Thymus (tissue), 11 donors: ENCODE measurements around the gene FBXO5. TPM values are rescaled to one million over a fixed set of nuclear protein-coding genes. Genes with fewer than 3 reads are reported as not detected.
A peak's percentile ranks its signal among the peaks of the same experiment; 100 is the strongest.

Experiments
- DNase-seq, 9 donors: peaks; one replicate each; pipeline ENCODE4 v3.0.0-alpha.2; 2013; ENCODE audit warnings: low spot score in 9 of 9, low read depth in 6 of 9, missing footprints in 1 of 9
- H3K27ac ChIP-seq, 2 donors: one replicate each; pipeline ENCODE4 v1.5.1; 2013; ENCODE audit warnings: control low read depth in 1 of 2, low read depth in 1 of 2, low read length in 1 of 2, mild to moderate bottlenecking in 1 of 2, moderate library complexity in 1 of 2
- H3K27me3 ChIP-seq, 2 donors: one replicate each; pipeline ENCODE4 v1.5.1; 2013; ENCODE audit warnings: low read length in 1 of 2; ENCODE audit not compliant: control insufficient read depth in 2 of 2, insufficient read depth in 1 of 2
- H3K36me3 ChIP-seq, 2 donors: one replicate each; pipeline ENCODE4 v1.5.1; 2013; ENCODE audit warnings: low read length in 1 of 2, mild to moderate bottlenecking in 1 of 2, moderate library complexity in 1 of 2; ENCODE audit not compliant: control insufficient read depth in 2 of 2, insufficient read depth in 2 of 2
- H3K4me1 ChIP-seq, 2 donors: one replicate each; pipeline ENCODE4 v1.5.1; 2013; ENCODE audit warnings: low read length in 2 of 2; ENCODE audit not compliant: control insufficient read depth in 2 of 2, insufficient read depth in 2 of 2
- H3K4me3 ChIP-seq, 2 donors: one replicate each; pipeline ENCODE4 v1.5.1; 2013; ENCODE audit warnings: low read length in 2 of 2, control low read depth in 1 of 2, mild to moderate bottlenecking in 1 of 2
- H3K9me3 ChIP-seq, 2 donors: one replicate each; pipeline ENCODE4 v1.5.1; 2013; ENCODE audit warnings: low read length in 1 of 2, mild to moderate bottlenecking in 1 of 2; ENCODE audit not compliant: control insufficient read depth in 2 of 2, insufficient read depth in 1 of 2
- WGBS: extraction: QIAGEN DNeasy Blood & Tissue Kit; methylation state at CpG from one replicate; pipeline ENCODE4 v1.1.7; 2013; 5-methylcytosine and 5-hydroxymethylcytosine counted together
- polyA plus RNA-seq: library from polyadenylated mRNA; stranded (reverse); fragments of 200-250 nt; gene quantifications from one replicate; pipeline ENCODE4 v1.2.3, GENCODE V29; 2013
- total RNA-seq: library from RNA; stranded (reverse); fragments of 120-200 nt; gene quantifications from one replicate; pipeline ENCODE4 v1.2.4, GENCODE V29; 2013
- donor health status: healthy.

Gene FBXO5
- total and polyA plus RNA-seq, 2 donors = 6.4 to 32.6 TPM

DNA sequence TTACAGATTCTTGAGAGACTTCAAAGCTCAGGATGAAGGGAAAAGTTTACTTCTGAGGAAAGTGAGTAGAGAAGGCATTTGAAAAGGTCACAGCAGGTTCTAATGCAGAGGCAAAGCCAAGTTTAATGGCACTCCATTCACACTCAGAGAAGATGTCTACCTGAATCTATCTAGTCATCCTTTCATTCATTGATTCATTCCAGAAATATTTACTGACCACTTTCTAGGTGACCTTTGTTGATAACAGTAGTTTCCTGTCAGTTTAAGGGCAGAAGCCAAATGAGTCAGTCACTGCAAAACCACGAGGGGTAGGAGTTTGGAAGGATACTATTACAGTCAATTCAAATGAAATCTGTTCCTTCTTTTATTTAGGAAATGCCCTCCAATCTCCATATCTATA, 30.8 kb downstream of the FBXO5 start:
- H3K4me3 ChIP-seq = no peak overlapping the region
- H3K36me3 ChIP-seq = no peaks in the 10 kb centered on the region
- WGBS = 48% methylated on average over 1 of the region's 1 CpG
- H3K9me3 ChIP-seq = no peaks in the 10 kb centered on the region
- no peak overlapping the region for H3K27ac ChIP-seq
- H3K27me3 ChIP-seq = no peaks in the 10 kb centered on the region
- DNase-seq = no peak
- no peaks in the 10 kb centered on the region for H3K4me1 ChIP-seq

DNA sequence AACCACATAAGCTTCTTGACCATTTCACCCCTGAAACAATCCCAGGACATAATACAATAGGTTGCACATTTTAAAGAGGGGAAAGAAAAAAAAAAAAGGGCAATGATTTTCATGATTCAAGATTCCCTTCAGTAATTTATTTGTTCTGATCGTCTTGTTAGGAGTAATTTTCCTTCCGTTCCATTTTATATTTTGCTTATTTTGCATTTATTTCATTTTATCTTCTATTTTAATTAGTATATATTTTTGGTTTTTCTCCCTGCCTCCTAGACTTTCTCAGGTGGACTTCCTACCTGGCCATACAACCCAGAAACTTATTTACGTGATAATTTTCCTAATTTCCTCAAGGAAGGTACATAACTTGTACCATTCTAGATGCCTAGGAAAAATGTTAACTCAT, 32.6 kb downstream of the FBXO5 start:
- no peaks in the 10 kb centered on the region for H3K27me3 ChIP-seq
- H3K36me3 ChIP-seq = no peaks in the 10 kb centered on the region
- no peak overlapping the region for H3K4me3 ChIP-seq
- 96% methylated on average over 3 of the region's 3 CpGs for WGBS
- no peaks in the 10 kb centered on the region for H3K4me1 ChIP-seq
- H3K27ac ChIP-seq = no peak overlapping the region
- DNase-seq = no peak
- no peaks in the 10 kb centered on the region for H3K9me3 ChIP-seq

DNA sequence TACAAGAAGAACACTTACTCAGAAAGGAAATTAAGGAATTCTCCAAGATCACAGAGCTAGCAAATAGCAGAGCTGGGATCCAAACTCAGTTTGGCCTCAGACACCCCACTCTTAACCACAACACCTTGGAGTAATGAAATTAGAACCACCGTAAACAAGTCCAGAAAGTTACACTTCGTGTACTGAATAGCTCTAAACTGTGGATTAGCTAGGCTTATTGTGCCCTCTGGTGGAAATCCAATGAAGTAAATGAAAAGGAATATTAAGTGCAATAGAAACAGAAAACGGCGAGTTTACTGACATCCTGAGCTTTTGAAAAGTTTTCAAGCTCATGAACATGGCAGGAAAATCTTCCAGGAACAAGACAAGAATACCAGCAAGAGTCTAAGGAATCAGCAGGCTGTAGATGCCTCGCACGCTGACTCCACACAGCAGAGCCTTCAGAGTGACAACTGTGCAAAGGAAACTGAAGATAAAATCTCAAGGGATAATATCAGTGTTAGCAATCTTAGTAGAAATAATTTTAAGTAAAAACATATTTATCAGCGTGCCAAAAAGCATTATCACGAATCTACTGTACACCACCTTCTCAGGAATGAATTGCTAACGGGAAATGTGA, 34.6 kb downstream of the FBXO5 start:
- no peaks in the 10 kb centered on the region for H3K4me1 ChIP-seq
- H3K9me3 ChIP-seq = no peaks in the 10 kb centered on the region
- no peak overlapping the region for H3K27ac ChIP-seq
- 31% methylated on average over 9 of the region's 9 CpGs for WGBS
- no peaks in the 10 kb centered on the region for H3K27me3 ChIP-seq
- no peak overlapping the region for H3K4me3 ChIP-seq
- no peaks in the 10 kb centered on the region for H3K36me3 ChIP-seq
- peak in 7 of 9 donors; percentile 6 to 41 (median 9) for DNase-seq

DNA sequence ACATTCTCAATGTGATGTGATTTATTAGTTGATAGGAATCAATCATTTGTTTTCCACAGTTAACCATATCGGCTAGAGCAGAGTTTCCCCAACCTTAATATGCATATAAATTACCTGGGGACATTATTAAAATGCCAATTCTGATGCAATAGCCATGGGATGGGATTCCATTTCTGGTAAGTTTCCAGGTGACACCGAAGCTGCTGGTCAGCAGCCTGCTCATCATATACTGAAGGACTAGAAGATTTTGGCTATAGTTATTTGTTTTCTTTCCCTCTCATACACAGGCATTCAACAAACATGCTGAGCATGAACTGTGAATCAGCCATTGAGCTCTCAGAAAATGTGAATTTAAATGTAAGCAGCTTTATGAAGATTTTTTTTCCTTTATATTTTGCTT, 35.8 kb downstream of the FBXO5 start:
- H3K36me3 ChIP-seq = no peaks in the 10 kb centered on the region
- no peak for DNase-seq
- WGBS = 89% methylated on average over 2 of the region's 2 CpGs

DNA sequence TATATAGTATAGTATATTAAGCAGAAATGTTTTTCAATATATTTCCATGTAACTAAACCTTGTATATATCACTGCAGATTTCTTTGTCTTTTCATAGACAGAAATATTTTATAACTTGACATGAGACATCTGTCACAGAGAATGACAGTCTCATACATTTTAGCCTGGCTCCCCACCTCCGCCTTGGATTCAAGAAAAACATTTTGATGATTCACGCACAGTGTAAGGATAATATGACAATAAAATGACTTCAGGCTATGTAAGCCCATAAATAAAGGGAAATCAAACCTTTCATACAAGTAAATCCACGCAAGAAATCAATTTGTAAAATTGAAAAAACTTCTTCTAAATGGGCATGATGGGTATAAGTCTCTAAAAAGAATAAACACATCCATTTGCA, 36.4 kb downstream of the FBXO5 start:
- H3K9me3 ChIP-seq = no peaks in the 10 kb centered on the region
- DNase-seq = no peak
- H3K27ac ChIP-seq = no peak overlapping the region
- H3K4me3 ChIP-seq = no peak overlapping the region
- H3K4me1 ChIP-seq = no peaks in the 10 kb centered on the region
- WGBS = 95% methylated on average over 3 of the region's 3 CpGs
- H3K27me3 ChIP-seq = no peaks in the 10 kb centered on the region
- no peaks in the 10 kb centered on the region for H3K36me3 ChIP-seq

More for the DNA sequence above, 35.8 kb downstream of the FBXO5 start:
- Histone ChIP-seq H3K27me3 (no peaks in the 10 kb centered on the region), H3K4me3 (no peak overlapping the region), H3K9me3 (no peaks in the 10 kb centered on the region), H3K4me1 (no peaks in the 10 kb centered on the region), H3K27ac (no peak overlapping the region)

DNA sequence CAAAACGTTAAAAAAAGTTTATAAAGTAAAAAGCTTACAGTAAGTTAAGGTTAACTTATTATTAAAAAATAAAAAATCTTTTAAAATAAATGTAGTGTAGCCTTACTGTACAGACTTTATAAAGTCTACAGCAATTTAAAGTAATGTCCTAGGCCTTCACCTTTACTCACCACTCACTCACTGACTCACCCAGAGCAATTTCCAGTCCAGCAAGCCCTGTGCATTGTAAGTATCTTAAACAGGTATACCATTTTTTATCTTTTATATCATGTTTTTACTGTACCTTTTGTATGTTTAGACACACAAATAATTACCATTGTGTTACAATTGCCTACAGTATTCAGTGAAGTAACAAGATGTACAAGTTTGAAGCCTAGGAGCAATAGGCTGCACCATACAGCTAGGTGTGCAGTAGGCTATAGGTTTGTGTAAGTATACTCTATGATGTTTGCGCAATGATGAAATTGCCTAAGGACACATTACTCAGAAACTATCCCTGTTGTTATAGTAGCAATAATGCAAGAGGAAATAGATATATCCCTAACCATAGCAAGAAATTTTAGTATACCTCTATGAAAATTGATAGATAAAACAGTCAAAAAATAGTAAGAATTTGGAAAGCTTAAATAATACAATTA, 39.5 kb downstream of the FBXO5 start:
- H3K4me3 ChIP-seq = no peak overlapping the region
- H3K27me3 ChIP-seq = no peaks in the 10 kb centered on the region
- no peaks in the 10 kb centered on the region for H3K9me3 ChIP-seq
- no peak for DNase-seq
- H3K27ac ChIP-seq = no peak overlapping the region
- H3K4me1 ChIP-seq = no peaks in the 10 kb centered on the region
- no peaks in the 10 kb centered on the region for H3K36me3 ChIP-seq
- 91% methylated on average over 2 of the region's 2 CpGs for WGBS

DNA sequence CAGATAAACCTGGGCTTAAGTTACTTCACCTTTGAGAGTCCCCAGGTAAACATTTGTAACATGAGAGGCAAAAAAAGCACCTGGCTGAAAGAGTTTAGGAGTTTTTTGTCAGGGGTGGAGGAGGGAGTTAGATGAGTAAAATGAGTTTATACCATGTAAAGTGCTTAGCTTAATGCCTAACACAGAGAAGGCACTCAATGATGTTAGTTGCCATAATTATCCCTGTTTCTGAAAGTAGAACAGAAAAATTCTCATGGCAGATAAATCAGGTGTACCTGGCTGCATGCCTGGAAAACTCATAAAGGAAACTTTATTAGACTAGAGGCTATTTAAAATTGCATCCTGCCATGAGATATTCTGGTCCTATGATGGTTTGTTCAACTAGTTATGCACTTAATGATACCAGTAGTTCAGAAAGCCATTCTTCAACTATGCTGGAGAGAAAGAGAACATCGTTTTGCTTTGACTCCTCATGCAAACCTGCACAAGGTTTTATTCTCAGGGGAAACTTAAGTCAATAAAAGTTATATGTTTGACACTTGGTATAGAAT, 40.4 kb downstream of the FBXO5 start:
- H3K9me3 ChIP-seq = no peaks in the 10 kb centered on the region
- H3K27ac ChIP-seq = no peak overlapping the region
- H3K4me1 ChIP-seq = no peaks in the 10 kb centered on the region
- H3K36me3 ChIP-seq = no peaks in the 10 kb centered on the region
- H3K4me3 ChIP-seq = no peak overlapping the region
- no peaks in the 10 kb centered on the region for H3K27me3 ChIP-seq
- DNase-seq = no peak
- WGBS = 90% methylated on average over 1 of the region's 1 CpG

DNA sequence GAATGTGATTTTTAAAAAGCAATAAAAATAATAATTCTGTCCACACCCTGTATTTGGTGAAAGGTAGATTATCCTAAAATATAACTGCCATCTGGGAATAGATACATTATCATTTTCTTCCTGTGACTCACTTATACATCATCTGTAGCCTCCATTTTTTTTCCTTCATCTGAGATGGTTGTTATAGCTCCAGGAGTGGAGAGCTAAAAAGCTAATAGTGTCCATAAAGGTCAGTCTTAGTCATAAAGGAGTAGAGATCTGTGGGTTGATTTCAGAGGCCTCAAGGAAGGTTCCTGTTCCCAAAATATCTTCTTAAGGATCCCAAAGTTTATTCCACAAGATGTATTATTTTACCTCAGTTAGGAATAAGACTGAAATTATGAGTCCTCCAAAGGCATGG, 41.1 kb downstream of the FBXO5 start:
- H3K27ac ChIP-seq = no peak overlapping the region
- H3K36me3 ChIP-seq = no peaks in the 10 kb centered on the region
- DNase-seq = no peak
- no peak overlapping the region for H3K4me3 ChIP-seq
- no peaks in the 10 kb centered on the region for H3K4me1 ChIP-seq
- no peaks in the 10 kb centered on the region for H3K9me3 ChIP-seq
- H3K27me3 ChIP-seq = no peaks in the 10 kb centered on the region

DNA sequence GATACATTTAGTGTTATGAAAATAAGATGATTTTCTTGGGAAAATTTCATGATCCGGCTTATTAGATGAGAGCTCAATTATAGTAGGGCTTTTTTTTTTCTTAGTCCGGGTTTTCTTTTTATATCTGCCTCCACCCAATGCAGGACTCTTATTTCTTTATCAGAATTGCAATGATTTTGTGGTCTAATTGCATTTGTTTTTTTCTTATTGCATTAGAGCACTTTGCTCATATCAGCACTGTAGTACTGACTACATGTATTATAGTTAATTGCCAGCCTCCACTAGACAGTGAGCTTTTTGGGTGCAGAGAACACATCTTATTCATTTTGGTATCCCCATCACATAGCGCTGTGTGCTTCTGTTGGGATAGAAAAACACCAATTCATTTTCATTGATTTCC, 50.0 kb downstream of the FBXO5 start:
- no peaks in the 10 kb centered on the region for H3K4me1 ChIP-seq
- 95% methylated on average over 3 of the region's 3 CpGs for WGBS
- no peaks in the 10 kb centered on the region for H3K9me3 ChIP-seq
- no peak overlapping the region for H3K27ac ChIP-seq
- H3K27me3 ChIP-seq = no peaks in the 10 kb centered on the region
- no peaks in the 10 kb centered on the region for H3K36me3 ChIP-seq
- no peak overlapping the region for H3K4me3 ChIP-seq
- no peak for DNase-seq
